Spinal cord (tissue), 10 donors: ENCODE results near the gene PPIC. TPM values are rescaled to one million over a fixed set of nuclear protein-coding genes. Genes with fewer than 3 reads are reported as not detected.

Experiments used
- DNase-seq, 6 donors: peaks; one replicate each; pipeline versions ENCODE4 v3.0.0 to v3.0.0-alpha.2; 2013 to 2015; ENCODE audit warnings: low spot score in 6 of 6, low read depth in 4 of 6
- H3K27ac ChIP-seq: one replicate; pipeline ENCODE4 v1.5.1; 2013; ENCODE audit warnings: low read depth, low read length, control low read depth
- H3K27me3 ChIP-seq: one replicate; pipeline ENCODE4 v1.6.1; 2013; ENCODE audit warnings: low read length; ENCODE audit not compliant: control insufficient read depth, insufficient read depth
- H3K36me3 ChIP-seq: one replicate; pipeline ENCODE4 v1.6.1; 2013; ENCODE audit warnings: low read length; ENCODE audit not compliant: control insufficient read depth, insufficient read depth
- H3K4me1 ChIP-seq: one replicate; pipeline ENCODE4 v1.6.1; 2013; ENCODE audit warnings: low read length; ENCODE audit not compliant: control insufficient read depth, insufficient read depth
- H3K4me3 ChIP-seq: one replicate; pipeline ENCODE4 v1.5.1; 2013; ENCODE audit warnings: low read depth, low read length, control low read depth
- H3K9me3 ChIP-seq: one replicate; pipeline ENCODE4 v1.6.1; 2013; ENCODE audit warnings: low read length; ENCODE audit not compliant: control insufficient read depth, insufficient read depth
- WGBS: methylation state at CpG from one replicate; pipeline ENCODE4 v1.1.5; 2013; ENCODE audit warnings: missing lambda C conversion rate; ENCODE audit not compliant: insufficient coverage; 5-methylcytosine and 5-hydroxymethylcytosine counted together
- polyA plus RNA-seq, 2 donors: library from polyadenylated mRNA; unstranded; fragments of 120-200 nt; gene quantifications; one replicate each; pipeline ENCODE4 v1.2.1, GENCODE V29; 2013; ENCODE audit not compliant: insufficient read length in 2 of 2
- total RNA-seq, 2 donors: library from RNA; depleted of rRNA in 1 of 2; stranded (reverse); fragments of 120-200 nt in 1 of 2; fragments of >200 nt in 1 of 2; gene quantifications; one replicate each; pipeline versions ENCODE4 v1.2.3 to v1.2.4, GENCODE V29; 2013 to 2014
- donor health status: healthy.

The PPIC gene
- total and polyA plus RNA-seq, 4 donors: 15.1 to 72.5 (median 30.8) TPM

GRCh38 chr5:123059455-123059854, 22.9 kb upstream of the PPIC start:
- Histone ChIP-seq H3K36me3 (no peaks in the 10 kb centered on the region), H3K27ac (no peak overlapping the region), H3K27me3 (no peaks in the 10 kb centered on the region), H3K9me3 (no peaks in the 10 kb centered on the region), H3K4me3 (no peak overlapping the region), H3K4me1 (no peaks in the 10 kb centered on the region)
- no peak for DNase-seq

GRCh38 chr5:123051206-123051605, 14.7 kb upstream of the PPIC start:
- H3K4me1 ChIP-seq: no peaks in the 10 kb centered on the region
- no peak overlapping the region for H3K4me3 ChIP-seq
- H3K27ac ChIP-seq: no peak overlapping the region
- DNase-seq: no peak
- no peaks in the 10 kb centered on the region for H3K36me3 ChIP-seq
- no peaks in the 10 kb centered on the region for H3K9me3 ChIP-seq
- 100% methylated on average over 1 of the region's 2 CpGs for WGBS
- H3K27me3 ChIP-seq: no peaks in the 10 kb centered on the region

DNA sequence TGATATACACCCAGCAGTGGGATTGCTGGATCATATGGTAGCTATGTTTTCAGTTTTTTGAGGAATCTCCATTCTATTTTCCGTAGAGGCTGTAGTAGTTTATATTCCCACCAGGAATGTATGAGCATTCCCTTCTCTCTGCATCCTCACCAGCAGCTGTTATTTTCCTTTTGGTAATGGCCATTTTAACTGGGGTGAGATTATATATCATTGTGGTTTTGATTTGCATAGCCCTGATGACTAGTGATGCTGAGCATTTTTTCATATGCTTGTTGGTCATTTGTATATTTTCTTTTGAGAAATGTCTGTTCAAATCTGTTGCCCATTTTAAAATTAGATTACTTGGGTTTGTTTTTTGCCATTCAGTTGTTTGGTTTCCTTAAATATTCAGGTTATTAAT, 11.2 kb upstream of the PPIC start:
- no peak overlapping the region for H3K27ac ChIP-seq
- H3K27me3 ChIP-seq: no peaks in the 10 kb centered on the region
- no peaks in the 10 kb centered on the region for H3K36me3 ChIP-seq
- H3K4me3 ChIP-seq: no peak overlapping the region
- DNase-seq: no peak
- H3K4me1 ChIP-seq: no peaks in the 10 kb centered on the region
- no CpG with 5 or more reads among the region's 1 CpG for WGBS
- H3K9me3 ChIP-seq: no peaks in the 10 kb centered on the region

DNA sequence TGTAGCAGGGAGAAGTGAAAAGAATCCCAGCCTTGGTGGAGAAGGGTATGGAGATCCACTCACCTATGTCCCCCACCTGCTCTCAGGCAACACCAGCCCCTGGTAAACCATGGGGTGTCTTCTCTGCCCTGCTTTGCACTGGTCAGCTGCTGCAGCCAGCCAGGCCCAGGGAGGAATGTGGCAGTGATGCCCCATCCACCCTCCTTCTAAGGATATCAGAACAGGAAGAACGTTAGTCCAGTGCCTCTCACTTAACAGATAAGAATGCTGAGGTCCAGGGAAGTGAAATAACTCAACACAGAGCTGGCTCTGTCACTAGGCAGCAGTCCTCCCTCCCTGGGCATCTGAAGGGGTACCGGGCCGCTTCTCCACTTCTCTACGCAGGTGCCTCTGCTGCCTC, 9.7 kb upstream of the PPIC start:
- Histone ChIP-seq H3K27ac (no peak overlapping the region), H3K27me3 (no peaks in the 10 kb centered on the region), H3K36me3 (no peaks in the 10 kb centered on the region), H3K4me1 (no peaks in the 10 kb centered on the region), H3K4me3 (no peak overlapping the region), H3K9me3 (no peaks in the 10 kb centered on the region)
- WGBS: 61% methylated on average over 4 of the region's 4 CpGs
- no peak for DNase-seq

DNA sequence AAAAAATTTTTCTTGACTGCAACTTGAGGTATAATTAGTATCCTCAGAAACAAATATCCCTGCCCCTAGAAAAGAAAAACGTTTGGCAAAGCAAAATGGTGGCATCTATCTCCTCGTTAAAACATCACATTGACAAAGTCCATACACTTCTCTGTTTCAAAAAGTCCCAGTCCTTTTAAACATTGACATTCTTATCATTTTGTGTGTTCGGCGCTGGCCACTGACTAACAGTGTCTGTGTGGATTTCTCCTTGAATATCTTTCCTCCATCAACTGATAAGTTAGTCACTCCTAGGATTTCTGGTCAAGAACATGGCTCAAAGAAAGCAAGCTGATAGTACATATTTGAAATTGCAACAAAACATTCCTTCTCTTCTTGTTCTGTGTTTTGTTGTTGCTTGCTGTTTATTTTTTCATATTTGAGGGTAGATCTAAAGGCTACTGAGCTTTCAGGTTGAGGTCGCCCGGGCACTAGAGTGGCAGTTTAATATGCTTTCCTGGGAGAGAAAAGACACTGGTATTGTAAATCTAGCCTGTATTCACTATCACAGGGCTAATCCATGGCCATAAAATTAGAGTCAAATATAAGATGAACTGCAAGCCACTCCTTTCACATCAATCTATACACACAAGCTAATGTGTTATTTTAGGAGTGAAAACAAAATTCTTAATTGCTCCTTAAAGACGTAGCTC, 8.5 kb upstream of the PPIC start:
- no peak for DNase-seq
- Histone ChIP-seq H3K9me3 (no peaks in the 10 kb centered on the region), H3K4me3 (no peak overlapping the region), H3K36me3 (no peaks in the 10 kb centered on the region), H3K4me1 (no peaks in the 10 kb centered on the region), H3K27me3 (no peaks in the 10 kb centered on the region), H3K27ac (no peak overlapping the region)
- 67% methylated on average over 3 of the region's 7 CpGs for WGBS

- Histone ChIP-seq H3K4me3 (no peak overlapping the region), H3K4me1 (peaks cover 14% of the 10 kb centered on the region), H3K36me3 (no peaks in the 10 kb centered on the region), H3K9me3 (no peaks in the 10 kb centered on the region), H3K27me3 (peaks cover 30% of the 10 kb centered on the region), H3K27ac (no peak overlapping the region)
- no peak for DNase-seq
Measured at GRCh38 chr5:123039673-123040072, 3.1 kb upstream of the PPIC start.

- Histone ChIP-seq H3K36me3 (no peaks in the 10 kb centered on the region), H3K4me1 (peaks cover 14% of the 10 kb centered on the region), H3K27ac (peak overlapping the region; percentile 79), H3K9me3 (no peaks in the 10 kb centered on the region), H3K4me3 (peak overlapping the region; percentile 71), H3K27me3 (peaks cover 38% of the 10 kb centered on the region)
- 0% methylated on average over 9 of the region's 11 CpGs for WGBS
- peak in 2 of 6 donors; percentile 2 for DNase-seq
Measured at GRCh38 chr5:123037104-123037418, 536 bp upstream of the PPIC start.

DNA sequence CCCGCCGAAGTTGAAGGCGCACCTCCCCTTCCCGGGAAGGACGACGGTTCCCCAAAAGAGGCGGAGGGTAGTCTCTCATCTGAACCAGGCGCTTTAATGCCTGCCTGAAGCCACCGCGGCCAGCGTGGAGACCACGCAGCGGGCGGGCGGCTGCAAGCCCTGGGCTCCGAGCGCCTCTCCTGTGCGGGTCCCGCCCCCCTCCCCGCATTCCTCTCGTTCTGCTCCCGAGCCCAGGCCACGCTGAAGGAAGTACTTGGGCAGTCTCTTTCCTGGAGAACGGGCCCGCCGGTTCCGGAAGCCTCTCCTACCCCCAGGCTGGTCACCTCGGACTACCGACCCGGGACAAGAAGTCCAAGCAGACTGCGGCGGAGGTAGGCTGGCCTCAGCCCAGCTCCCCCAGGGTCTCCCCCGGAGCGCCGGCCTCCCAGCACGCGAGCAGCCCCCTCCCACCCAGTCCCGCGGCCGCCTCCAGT, 571 bp downstream of the PPIC start:
- peak overlapping the region; percentile 1 for H3K27ac ChIP-seq
- under 1% methylated on average over 37 of the region's 40 CpGs for WGBS
- H3K27me3 ChIP-seq: peaks cover 38% of the 10 kb centered on the region

DNA sequence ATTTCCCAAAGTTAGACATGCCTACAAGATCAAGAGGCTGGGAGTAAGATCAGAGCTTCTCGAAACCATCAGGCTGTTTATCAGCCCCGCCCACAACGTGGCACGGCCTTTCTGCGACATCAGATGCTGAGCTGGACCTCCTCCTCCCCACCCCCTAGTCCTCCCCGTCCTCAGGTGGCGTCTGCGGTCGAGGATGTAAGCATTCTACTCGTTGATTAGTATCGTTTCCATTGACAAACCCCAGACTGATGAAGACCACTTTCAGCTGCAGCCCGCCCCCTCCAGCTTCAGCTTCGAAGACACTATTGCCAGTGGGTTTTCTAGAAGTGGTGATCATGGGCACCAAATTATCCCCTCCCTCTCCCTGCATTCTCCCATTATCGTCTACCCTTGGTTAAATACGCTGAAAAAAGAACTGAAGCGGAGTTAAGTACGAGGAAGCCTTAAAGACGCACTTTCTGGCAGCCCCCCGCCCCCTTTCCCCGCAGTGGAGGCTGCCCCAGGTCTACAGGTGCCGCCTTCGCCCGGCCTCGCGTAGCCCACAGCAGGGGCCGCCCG, 1.1 kb downstream of the PPIC start:
- Histone ChIP-seq H3K27ac (peak overlapping the region; percentile 1), H3K4me3 (peak overlapping the region; percentile 71), H3K9me3 (no peaks in the 10 kb centered on the region), H3K27me3 (peaks cover 38% of the 10 kb centered on the region), H3K4me1 (peaks cover 14% of the 10 kb centered on the region), H3K36me3 (no peaks in the 10 kb centered on the region)
- DNase-seq: peak in 4 of 6 donors; percentile 1 to 48 (median 22)
- 2% methylated on average over 20 of the region's 27 CpGs for WGBS

More for the DNA sequence above, 571 bp downstream of the PPIC start:
- peak in 4 of 6 donors; percentile 2 to 64 (median 24) for DNase-seq
- peak overlapping the region; percentile 71 for H3K4me3 ChIP-seq
- peaks cover 14% of the 10 kb centered on the region for H3K4me1 ChIP-seq
- H3K9me3 ChIP-seq: no peaks in the 10 kb centered on the region
- H3K36me3 ChIP-seq: no peaks in the 10 kb centered on the region

DNA sequence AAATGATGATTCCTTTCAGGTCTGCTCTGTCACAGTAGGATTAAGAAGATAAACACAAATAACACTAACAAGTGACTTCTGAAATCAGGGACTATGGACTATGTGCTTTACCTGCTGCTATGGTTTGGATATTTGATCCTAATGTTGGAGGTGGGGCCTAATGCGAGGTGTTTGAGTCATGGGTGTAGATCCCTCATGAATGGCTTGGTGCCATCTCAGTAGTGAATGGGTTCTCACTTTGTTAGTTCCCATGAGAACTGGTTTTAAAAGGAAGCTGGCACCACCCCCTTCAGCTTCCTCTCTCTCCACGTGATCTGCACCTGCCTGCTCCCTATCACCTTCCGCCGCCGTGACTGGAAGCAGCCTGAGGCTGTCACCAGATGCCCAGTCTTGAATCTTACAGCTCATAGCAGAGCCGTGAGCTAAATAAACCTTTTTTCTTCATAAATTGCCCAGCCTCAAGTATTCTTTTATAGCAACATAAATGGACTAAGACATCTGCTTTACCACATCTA, 3.3 kb downstream of the PPIC start:
- H3K4me3 ChIP-seq: no peak overlapping the region
- H3K9me3 ChIP-seq: no peaks in the 10 kb centered on the region
- H3K27ac ChIP-seq: no peak overlapping the region
- H3K4me1 ChIP-seq: peaks cover 14% of the 10 kb centered on the region
- H3K36me3 ChIP-seq: no peaks in the 10 kb centered on the region
- WGBS: 88% methylated on average over 6 of the region's 6 CpGs
- DNase-seq: no peak
- peaks cover 36% of the 10 kb centered on the region for H3K27me3 ChIP-seq
